Measurements from ENCODE around the gene TFEB.

Gene TFEB

DNA sequence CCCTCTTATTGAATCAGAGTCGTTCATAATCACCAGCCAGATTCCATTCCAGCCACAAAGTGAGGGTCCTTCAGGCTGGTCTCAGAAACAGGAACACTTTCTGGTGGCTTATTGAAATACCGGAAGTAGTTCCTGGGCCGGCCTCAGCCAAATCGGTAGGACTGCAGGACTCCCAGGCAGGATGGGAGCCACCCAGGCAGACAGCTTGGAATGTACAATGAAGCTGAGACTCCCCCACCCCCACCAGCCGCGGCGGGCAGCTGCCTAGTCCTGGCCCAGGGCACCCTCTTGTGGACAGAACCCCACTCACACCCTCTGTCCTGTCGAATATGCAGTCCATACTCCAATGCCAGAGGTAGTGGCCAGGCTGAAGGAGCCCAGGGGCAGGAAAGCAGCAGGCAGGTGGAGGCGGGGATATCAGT, 53.3 kb downstream of the TFEB start:
- CTCF ChIA-PET: interaction anchor here (0.6 to 4.8 kb wide), 34 partner anchors 9 to 1130 kb away, joined by 3 to 118 read pairs (median 4); partner anchors contain the start of gene TOMM6
- POLR2A ChIA-PET: interaction anchor here (0.6 to 2.9 kb wide), 3 partner anchors 80 to 370 kb away, joined by 3 to 29 read pairs (median 3); no protein-coding TSS in a partner anchor
- no peak for TF ChIP-seq ZNF354C (tag by site-specific recombination; IDR thresholded peaks at IDR 0.05; ENCODE audit: borderline replicate concordance, low read depth)
- TF ChIP-seq ZNF341 (tag by site-specific recombination; IDR thresholded peaks at IDR 0.05; ENCODE audit: low read depth): no peak
- TF ChIP-seq HOXC10 (CRISPR knock-in tag; IDR thresholded peaks at IDR 0.05): no peak
- peak; percentile 95 for TF ChIP-seq ZNF654 (tag by site-specific recombination; IDR thresholded peaks at IDR 0.05; ENCODE audit: low read depth)
- no peak for TF ChIP-seq ZNF324 (tag by site-specific recombination; IDR thresholded peaks at IDR 0.05)
- TF ChIP-seq ZNF624 (tag by site-specific recombination; IDR thresholded peaks at IDR 0.05): no peak
- TF ChIP-seq ZFHX2 (tag by site-specific recombination; conservative IDR thresholded peaks at IDR 0.05): peak; percentile 31
- TF ChIP-seq SCRT1 (tag by site-specific recombination; IDR thresholded peaks at IDR 0.05; ENCODE audit: borderline replicate concordance): no peak
- TF ChIP-seq ZBTB8A (tag by site-specific recombination; IDR thresholded peaks at IDR 0.05): 0 out of 2 replicates have a peak, but pooled peaks have one; percentile 31
- peak; percentile 55 for TF ChIP-seq SP7 (tag by site-specific recombination; IDR thresholded peaks at IDR 0.05)
- TF ChIP-seq ZNF175 (tag by site-specific recombination; IDR thresholded peaks at IDR 0.05): no peak
- TF ChIP-seq ZNF629 (tag by site-specific recombination; IDR thresholded peaks at IDR 0.05): 0 out of 2 replicates have a peak, but pooled peaks have one; percentile 36
- no peak for TF ChIP-seq ZNF423 (tag by site-specific recombination; IDR thresholded peaks at IDR 0.05)
- TF ChIP-seq EGR2 (tag by site-specific recombination; IDR thresholded peaks at IDR 0.05; ENCODE audit: low read depth): 0 out of 2 replicates have a peak, but pooled peaks have one; percentile 16
- no peak for TF ChIP-seq HIC1 (tag by site-specific recombination; IDR thresholded peaks at IDR 0.05)
- 0 out of 2 replicates have a peak, but pooled peaks have one; percentile 27 for TF ChIP-seq ZEB2 (tag by site-specific recombination; IDR thresholded peaks at IDR 0.05)
- TF ChIP-seq REST (tag by site-specific recombination; IDR thresholded peaks at IDR 0.05): no peak
- peak; percentile 58 for TF ChIP-seq KLF8 (tag by site-specific recombination; IDR thresholded peaks at IDR 0.05)
- peak; percentile 65; the same call in 1 of the 2 replicates for TF ChIP-seq ZSCAN30 (tag by site-specific recombination; IDR thresholded peaks at IDR 0.05)
- peak; percentile 65; the same call in 1 of the 2 replicates for TF ChIP-seq ZNF561 (tag by site-specific recombination; IDR thresholded peaks at IDR 0.05; ENCODE audit: borderline replicate concordance)
- TF ChIP-seq ZNF692 (tag by site-specific recombination; IDR thresholded peaks at IDR 0.05): no peak
- TF ChIP-seq, protein P1, sequence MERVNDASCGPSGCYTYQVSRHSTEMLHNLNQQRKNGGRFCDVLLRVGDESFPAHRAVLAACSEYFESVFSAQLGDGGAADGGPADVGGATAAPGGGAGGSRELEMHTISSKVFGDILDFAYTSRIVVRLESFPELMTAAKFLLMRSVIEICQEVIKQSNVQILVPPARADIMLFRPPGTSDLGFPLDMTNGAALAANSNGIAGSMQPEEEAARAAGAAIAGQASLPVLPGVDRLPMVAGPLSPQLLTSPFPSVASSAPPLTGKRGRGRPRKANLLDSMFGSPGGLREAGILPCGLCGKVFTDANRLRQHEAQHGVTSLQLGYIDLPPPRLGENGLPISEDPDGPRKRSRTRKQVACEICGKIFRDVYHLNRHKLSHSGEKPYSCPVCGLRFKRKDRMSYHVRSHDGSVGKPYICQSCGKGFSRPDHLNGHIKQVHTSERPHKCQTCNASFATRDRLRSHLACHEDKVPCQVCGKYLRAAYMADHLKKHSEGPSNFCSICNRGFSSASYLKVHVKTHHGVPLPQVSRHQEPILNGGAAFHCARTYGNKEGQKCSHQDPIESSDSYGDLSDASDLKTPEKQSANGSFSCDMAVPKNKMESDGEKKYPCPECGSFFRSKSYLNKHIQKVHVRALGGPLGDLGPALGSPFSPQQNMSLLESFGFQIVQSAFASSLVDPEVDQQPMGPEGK (tag by site-specific recombination; IDR thresholded peaks at IDR 0.05): peak; percentile 87
- no peak for TF ChIP-seq OSR2 (tag by site-specific recombination; IDR thresholded peaks at IDR 0.05)
- peak; percentile 76 for TF ChIP-seq ZBTB17 (tag by site-specific recombination; IDR thresholded peaks at IDR 0.05)
- TF ChIP-seq ZNF639 (tag by site-specific recombination; IDR thresholded peaks at IDR 0.05): no peak
- no peak for TF ChIP-seq ZNF48 (tag by site-specific recombination; IDR thresholded peaks at IDR 0.05)

More for the DNA sequence above, 53.3 kb downstream of the TFEB start:
- Histone ChIP-seq H3K4me3 (ENCODE audit: low read depth, low read length) (no peak overlapping the region), H3K4me1 (ENCODE audit: control insufficient read depth, insufficient read depth, low read length) (no peaks in the 10 kb centered on the region), H3K27ac (ENCODE audit: extremely low read depth, low read depth, low read length) (no peak overlapping the region), H3K9me3 (ENCODE audit: control insufficient read depth, insufficient read depth, low read depth, low read length) (no peaks in the 10 kb centered on the region), H3K36me3 (ENCODE audit: control insufficient read depth in 2 of 2, insufficient read depth in 1 of 2, low read length in 2 of 2) (no peaks in the 10 kb centered on the region)
